ENCODE data around the gene BMPR2. TPM values are rescaled to one million over a fixed set of nuclear protein-coding genes. Genes with fewer than 3 reads are reported as not detected.

The BMPR2 gene
- total RNA-seq, 2 experiments from 2014 or later: 8.8 to 10.2 TPM

DNA sequence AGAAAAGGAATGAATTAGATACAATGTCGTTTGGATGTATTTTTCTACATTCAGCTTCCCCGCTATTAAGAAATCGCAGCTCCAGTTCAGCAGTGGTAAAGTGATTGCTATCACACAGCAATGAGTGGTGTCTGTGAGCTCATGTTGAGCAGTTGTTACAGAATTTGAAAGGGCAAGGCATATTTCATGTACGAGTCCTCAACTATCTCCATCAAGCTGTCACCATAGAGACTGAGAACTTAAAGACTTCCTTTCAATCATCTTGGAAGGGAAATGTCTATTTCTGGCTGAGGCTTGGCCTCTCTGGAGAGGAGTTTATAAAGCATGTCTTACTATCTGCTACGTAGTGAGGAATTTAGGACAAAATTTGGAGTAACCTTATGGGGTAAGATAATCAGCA, 234.3 kb downstream of the BMPR2 start:
- no peaks in the 10 kb centered on the region for H3K27me3 Mint-ChIP-seq
- H3K36me3 Mint-ChIP-seq: no peaks in the 10 kb centered on the region
- no peak overlapping the region for H3K4me3 Mint-ChIP-seq
- ATAC-seq (no peak), DNase-seq (no peak)
- H3K9me3 Mint-ChIP-seq (ENCODE audit: low read depth): no peaks in the 10 kb centered on the region
- H3K4me1 Mint-ChIP-seq: peaks cover 12% of the 10 kb centered on the region
- H3K27ac Mint-ChIP-seq: no peak overlapping the region
- CTCF ChIA-PET: interaction anchor here (0.6 to 1.6 kb wide), 3 partner anchors 12 to 721 kb away, joined by 3 read pairs; no protein-coding TSS in a partner anchor

DNA sequence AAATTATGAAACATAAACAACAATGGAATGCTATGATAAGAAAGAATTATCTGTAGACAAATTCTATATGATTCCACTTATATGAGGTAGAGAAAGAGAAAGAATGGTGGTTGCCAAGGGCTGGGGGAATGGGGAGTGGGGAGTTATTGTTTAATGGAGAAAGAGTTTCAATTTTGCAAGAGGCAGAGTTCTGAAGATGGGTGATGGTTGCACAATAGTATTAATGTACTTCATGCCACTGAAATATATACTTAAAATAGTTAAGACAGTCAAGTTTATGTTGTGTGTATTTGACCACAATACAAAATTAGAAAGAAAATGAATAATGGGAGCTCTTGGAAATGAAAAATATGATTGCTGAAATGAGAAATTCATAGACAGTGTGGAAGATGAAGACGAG, 236.0 kb downstream of the BMPR2 start:
- CTCF ChIA-PET: no interaction called here
- H3K27me3 Mint-ChIP-seq: no peaks in the 10 kb centered on the region
- ATAC-seq (no peak), DNase-seq (no peak)
- no peaks in the 10 kb centered on the region for H3K36me3 Mint-ChIP-seq
- no peak overlapping the region for H3K27ac Mint-ChIP-seq
- H3K9me3 Mint-ChIP-seq (ENCODE audit: low read depth): no peaks in the 10 kb centered on the region
- no peak overlapping the region for H3K4me3 Mint-ChIP-seq
- peaks cover 12% of the 10 kb centered on the region for H3K4me1 Mint-ChIP-seq

DNA sequence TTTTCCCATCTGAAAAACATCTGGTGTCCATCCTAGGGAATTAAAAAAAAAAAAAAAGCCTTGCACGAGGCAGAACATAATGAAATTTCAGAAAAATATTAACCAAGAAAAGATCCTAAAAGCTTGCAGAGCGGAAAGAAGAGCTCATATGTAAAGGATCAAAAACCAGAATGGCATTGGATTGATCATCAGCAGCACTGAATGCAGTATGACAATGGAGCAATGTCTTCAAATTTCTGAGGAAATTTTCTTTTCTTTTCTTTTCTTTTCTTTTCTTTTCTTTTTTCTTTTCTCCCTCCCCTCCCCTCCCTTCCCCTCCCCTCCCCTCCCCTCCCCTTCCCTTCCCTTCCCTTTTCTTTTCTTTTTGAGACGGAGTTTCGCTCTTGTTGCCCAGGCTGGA, 237.4 kb downstream of the BMPR2 start:
- Mint-ChIP-seq H3K27me3 (no peaks in the 10 kb centered on the region), H3K4me3 (no peak overlapping the region), H3K27ac (no peak overlapping the region), H3K36me3 (no peaks in the 10 kb centered on the region), H3K9me3 (ENCODE audit: low read depth) (no peaks in the 10 kb centered on the region), H3K4me1 (peaks cover 12% of the 10 kb centered on the region)
- ATAC-seq (no peak), DNase-seq (no peak)
- CTCF ChIA-PET: interaction anchor here (0.7 kb wide), 1 partner anchor 11 kb away, joined by 3 read pairs; no protein-coding TSS in a partner anchor

Other genes starting within 250 kb of the BMPR2 start
- gene SUMO1, start 137.7 kb upstream of the BMPR2 start, total RNA-seq: 100 to 1,000 TPM in 1 of 2 experiments, 10 to 100 TPM in 1; 79.6 to 104 TPM
- 100 to 1,000 TPM; 121 to 143 TPM for gene NOP58, start 110.6 kb upstream of the BMPR2 start, total RNA-seq

Data from activated CD8-positive, alpha-beta memory T cell treated with anti-CD3 and anti-CD28 coated beads, Interleukin-2, amount 10 ng/mL, durations not matched to agents 7 days and 5 days (primary cell).